ENCODE data around the gene SLC31A1. TPM values are rescaled to one million over a fixed set of nuclear protein-coding genes. Genes with fewer than 3 reads are reported as not detected.
"Not testable (repeated sequence)": the region's sequence is repeated elsewhere in the genome, so short reads cannot be mapped to it uniquely, and the experiment has no call there.

SLC31A1 gene
- total and polyA plus RNA-seq, 4 donors = 13.9 to 39.3 (median 18.2) TPM

GRCh38 chr9:113231701-113232100 lies 10.4 kb downstream of the SLC31A1 start:
- no peaks in the 10 kb centered on the region for H3K9me3 ChIP-seq (ENCODE audit: control insufficient read depth in 4 of 4, insufficient read depth in 3 of 4, low read length in 3 of 4)
- TF ChIP-seq CTCF (IDR thresholded peaks at IDR 0.05; ENCODE audit: control extremely low read depth, extremely low read depth) = no peak
- no peak overlapping the region for H3K9ac ChIP-seq (ENCODE audit: insufficient read depth in 1 of 2, low read length in 2 of 2)
- no peak for ATAC-seq (ENCODE audit: insufficient read depth, low FRiP score)
- no peak for DNase-seq
- no peak overlapping the region for H3K27ac ChIP-seq (ENCODE audit: low read depth in 1 of 2, low read length in 1 of 2)
- peaks cover 0 to 13% (median 7%) of the 10 kb centered on the region in 5 donors for H3K4me1 ChIP-seq (ENCODE audit: control insufficient read depth in 5 of 5, insufficient read depth in 5 of 5, low read length in 5 of 5)
- no peaks in the 10 kb centered on the region for H3K27me3 ChIP-seq (ENCODE audit: control insufficient read depth in 3 of 3, insufficient read depth in 3 of 3, low read length in 2 of 3)
- no peak overlapping the region for H3K4me3 ChIP-seq
- H3K36me3 ChIP-seq (ENCODE audit: control insufficient read depth in 4 of 4, insufficient read depth in 4 of 4, low read length in 4 of 4) = peaks cover 0 to 2% (median 0%) of the 10 kb centered on the region in 4 donors
- 98 to 100% methylated on average over 2 of the region's 2 CpGs for WGBS, 2 donors

- not testable (repeated sequence) for DNase-seq; H3K9ac ChIP-seq (ENCODE audit: insufficient read depth in 1 of 2, low read length in 2 of 2); H3K9me3 ChIP-seq (ENCODE audit: control insufficient read depth in 4 of 4, insufficient read depth in 3 of 4, low read length in 3 of 4); H3K36me3 ChIP-seq (ENCODE audit: control insufficient read depth in 4 of 4, insufficient read depth in 4 of 4, low read length in 4 of 4); H3K27ac ChIP-seq (ENCODE audit: low read depth in 1 of 2, low read length in 1 of 2); H3K27me3 ChIP-seq (ENCODE audit: control insufficient read depth in 3 of 3, insufficient read depth in 3 of 3, low read length in 2 of 3); H3K4me3 ChIP-seq; ATAC-seq (ENCODE audit: insufficient read depth, low FRiP score)
- H3K4me1 ChIP-seq (ENCODE audit: control insufficient read depth in 5 of 5, insufficient read depth in 5 of 5, low read length in 5 of 5) = peaks cover 3 to 13% (median 9%) of the 10 kb centered on the region in 5 donors
- WGBS, 2 donors = 58 to 73% methylated on average over 10 of the region's 10 CpGs
Measured at GRCh38 chr9:113235701-113236255, 14.4 kb downstream of the SLC31A1 start.

GRCh38 chr9:113237026-113237425 lies 15.7 kb downstream of the SLC31A1 start:
- Histone ChIP-seq H3K27me3 (ENCODE audit: control insufficient read depth in 3 of 3, insufficient read depth in 3 of 3, low read length in 2 of 3) (no peaks in the 10 kb centered on the region), H3K4me1 (ENCODE audit: control insufficient read depth in 5 of 5, insufficient read depth in 5 of 5, low read length in 5 of 5) (peaks cover 3 to 13% (median 9%) of the 10 kb centered on the region in 5 donors), H3K9ac (ENCODE audit: insufficient read depth in 1 of 2, low read length in 2 of 2) (no peak overlapping the region), H3K9me3 (ENCODE audit: control insufficient read depth in 4 of 4, insufficient read depth in 3 of 4, low read length in 3 of 4) (no peaks in the 10 kb centered on the region), H3K36me3 (ENCODE audit: control insufficient read depth in 4 of 4, insufficient read depth in 4 of 4, low read length in 4 of 4) (no peaks in the 10 kb centered on the region), H3K4me3 (no peak overlapping the region), H3K27ac (ENCODE audit: low read depth in 1 of 2, low read length in 1 of 2) (no peak overlapping the region)
- DNase-seq (no peak), ATAC-seq (ENCODE audit: insufficient read depth, low FRiP score) (no peak)
- WGBS, 2 donors = 91 to 94% methylated on average over 4 of the region's 4 CpGs
- TF ChIP-seq CTCF (IDR thresholded peaks at IDR 0.05; ENCODE audit: control extremely low read depth, extremely low read depth) = no peak

- TF ChIP-seq CTCF (IDR thresholded peaks at IDR 0.05; ENCODE audit: control extremely low read depth, extremely low read depth) = no peak
- Histone ChIP-seq H3K4me3 (no peak overlapping the region), H3K9ac (ENCODE audit: insufficient read depth in 1 of 2, low read length in 2 of 2) (no peak overlapping the region), H3K36me3 (ENCODE audit: control insufficient read depth in 4 of 4, insufficient read depth in 4 of 4, low read length in 4 of 4) (no peaks in the 10 kb centered on the region), H3K27me3 (ENCODE audit: control insufficient read depth in 3 of 3, insufficient read depth in 3 of 3, low read length in 2 of 3) (no peaks in the 10 kb centered on the region), H3K27ac (ENCODE audit: low read depth in 1 of 2, low read length in 1 of 2) (no peak overlapping the region), H3K9me3 (ENCODE audit: control insufficient read depth in 4 of 4, insufficient read depth in 3 of 4, low read length in 3 of 4) (no peaks in the 10 kb centered on the region), H3K4me1 (ENCODE audit: control insufficient read depth in 5 of 5, insufficient read depth in 5 of 5, low read length in 5 of 5) (peaks cover 3 to 10% (median 5%) of the 10 kb centered on the region in 5 donors)
- 92% methylated on average over 10 of the region's 10 CpGs for WGBS, 2 donors
- ATAC-seq (ENCODE audit: insufficient read depth, low FRiP score) (no peak), DNase-seq (no peak)
Measured at GRCh38 chr9:113238202-113238858, 17.0 kb downstream of the SLC31A1 start.

Data from lung (tissue), 12 donors.